ENCODE data around the gene IQCF2. TPM values are rescaled to one million over a fixed set of nuclear protein-coding genes. Genes with fewer than 3 reads are reported as not detected.

Gene IQCF2
- not detected in 2 replicates for total RNA-seq
- long read RNA-seq, result 0 reads

DNA sequence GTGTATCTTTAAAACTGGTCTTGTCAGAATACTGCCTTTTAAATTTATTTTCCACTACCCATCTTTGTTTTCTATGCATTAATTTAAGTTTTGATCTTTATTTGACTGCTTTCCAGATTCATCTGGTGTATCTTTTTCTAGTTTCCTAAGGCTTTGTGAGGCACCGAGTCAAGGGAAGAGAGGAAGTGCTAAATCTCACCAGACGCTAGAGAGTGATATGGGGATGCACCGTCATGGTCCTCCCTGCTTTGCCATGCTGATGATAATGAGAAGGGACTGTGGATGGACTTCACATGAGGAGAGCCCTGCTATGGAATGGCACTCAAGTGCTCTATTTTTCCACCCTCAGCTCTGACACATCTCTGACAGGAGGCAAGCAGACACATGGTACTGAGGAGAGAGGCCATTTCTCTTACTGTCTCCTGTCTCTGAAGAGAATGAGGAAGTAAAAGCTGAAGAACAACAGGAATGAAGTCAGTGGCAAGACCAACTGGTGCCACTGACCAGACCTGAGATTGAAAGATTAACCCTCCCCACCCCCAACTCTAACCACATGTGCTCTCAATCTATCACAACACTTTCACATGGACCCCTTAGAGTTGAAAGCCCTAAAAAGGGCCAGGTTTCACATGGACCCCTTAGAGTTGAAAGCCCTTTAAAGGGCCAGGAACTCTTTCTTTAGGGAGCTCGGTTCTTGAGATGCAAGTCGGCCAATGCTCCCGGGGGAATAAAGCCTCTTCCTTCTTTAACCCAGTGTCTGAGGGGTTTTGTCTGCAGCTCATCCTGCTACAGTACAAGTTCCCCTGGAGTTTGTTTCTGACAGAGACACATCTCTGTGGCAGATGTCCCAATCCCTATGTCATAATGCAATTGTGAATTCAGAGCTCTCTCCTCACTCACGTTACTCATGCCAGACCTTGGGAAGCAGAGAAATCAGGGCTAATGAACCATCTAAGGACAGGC, at the start of gene IQCF2:
IQCF2 (plus strand) TSS at position 913 of the 963 bp plus-strand sequence. CDS start 52 bp downstream, outside the sequence.
- H3K9me3 Mint-ChIP-seq, result peaks cover 8% of the 10 kb centered on the region
- peaks cover 6% of the 10 kb centered on the region for H3K36me3 Mint-ChIP-seq (ENCODE audit: low read depth)
- H3K27ac Mint-ChIP-seq (ENCODE audit: unreplicated experiment), result no peak within 1 kb of the TSS

DNA sequence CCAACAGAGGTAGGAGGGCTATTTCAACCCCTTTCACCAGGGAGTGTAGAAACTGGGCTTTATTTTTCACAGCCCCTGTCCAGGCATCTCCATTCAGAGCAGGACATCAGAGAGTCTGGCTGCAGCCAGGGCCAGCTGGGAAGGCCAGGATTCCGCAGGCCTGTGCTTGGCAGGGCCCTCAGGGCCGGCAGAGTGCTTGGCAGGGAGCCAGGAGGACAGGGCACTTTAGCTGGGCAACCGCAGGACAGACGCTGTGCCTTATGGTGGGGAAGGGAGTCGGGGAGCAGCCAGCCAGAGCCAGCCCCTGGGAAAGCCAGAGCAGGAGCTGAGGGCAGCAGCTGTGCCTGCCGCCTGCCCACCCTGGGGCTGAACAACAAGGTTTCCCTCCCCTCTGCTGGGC, 47.9 kb upstream of the IQCF2 start:
- H3K9me3 Mint-ChIP-seq, result peaks cover 5% of the 10 kb centered on the region
- H3K27me3 Mint-ChIP-seq (ENCODE audit: low read depth), result peaks cover 37% of the 10 kb centered on the region
- H3K4me3 Mint-ChIP-seq, result no peak overlapping the region
- H3K4me1 Mint-ChIP-seq, result no peaks in the 10 kb centered on the region
- H3K27ac Mint-ChIP-seq (ENCODE audit: unreplicated experiment), result no peak overlapping the region
- no peak for DNase-seq (ENCODE audit: low read depth, low spot score)
- no peaks in the 10 kb centered on the region for H3K36me3 Mint-ChIP-seq (ENCODE audit: low read depth)
- TF ChIP-seq, protein P1, sequence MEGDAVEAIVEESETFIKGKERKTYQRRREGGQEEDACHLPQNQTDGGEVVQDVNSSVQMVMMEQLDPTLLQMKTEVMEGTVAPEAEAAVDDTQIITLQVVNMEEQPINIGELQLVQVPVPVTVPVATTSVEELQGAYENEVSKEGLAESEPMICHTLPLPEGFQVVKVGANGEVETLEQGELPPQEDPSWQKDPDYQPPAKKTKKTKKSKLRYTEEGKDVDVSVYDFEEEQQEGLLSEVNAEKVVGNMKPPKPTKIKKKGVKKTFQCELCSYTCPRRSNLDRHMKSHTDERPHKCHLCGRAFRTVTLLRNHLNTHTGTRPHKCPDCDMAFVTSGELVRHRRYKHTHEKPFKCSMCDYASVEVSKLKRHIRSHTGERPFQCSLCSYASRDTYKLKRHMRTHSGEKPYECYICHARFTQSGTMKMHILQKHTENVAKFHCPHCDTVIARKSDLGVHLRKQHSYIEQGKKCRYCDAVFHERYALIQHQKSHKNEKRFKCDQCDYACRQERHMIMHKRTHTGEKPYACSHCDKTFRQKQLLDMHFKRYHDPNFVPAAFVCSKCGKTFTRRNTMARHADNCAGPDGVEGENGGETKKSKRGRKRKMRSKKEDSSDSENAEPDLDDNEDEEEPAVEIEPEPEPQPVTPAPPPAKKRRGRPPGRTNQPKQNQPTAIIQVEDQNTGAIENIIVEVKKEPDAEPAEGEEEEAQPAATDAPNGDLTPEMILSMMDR (conservative IDR thresholded peaks at IDR 0.05), result no peak

More for the DNA sequence above, at the start of gene IQCF2:
- no peak for DNase-seq (ENCODE audit: low read depth, low spot score)
- TF ChIP-seq, protein P1 (conservative IDR thresholded peaks at IDR 0.05), result no peak
- Mint-ChIP-seq H3K4me1 (no peaks in the 10 kb centered on the region), H3K27me3 (ENCODE audit: low read depth) (peaks cover 9% of the 10 kb centered on the region), H3K4me3 (no peak within 1 kb of the TSS)

DNA sequence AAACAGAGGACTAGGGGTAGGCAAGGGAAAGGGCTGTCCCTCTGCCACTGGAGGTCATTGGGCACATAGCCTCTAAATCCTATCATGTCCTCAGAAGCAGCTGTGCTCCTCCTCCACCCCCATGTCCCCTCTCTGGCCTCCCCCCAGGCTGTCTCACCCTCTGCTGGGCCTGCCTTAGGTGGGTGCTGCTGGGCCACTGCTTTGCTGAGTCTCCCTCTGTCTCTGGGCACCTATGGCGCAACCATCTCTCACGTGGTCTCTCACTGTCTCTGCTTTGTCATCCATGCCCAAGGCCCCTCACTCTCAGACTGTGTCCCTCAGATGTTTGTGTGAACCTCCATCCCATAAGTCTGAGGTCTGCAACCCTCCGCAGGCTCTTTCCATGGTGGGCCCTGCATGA, 47.4 kb upstream of the IQCF2 start:
- H3K36me3 Mint-ChIP-seq (ENCODE audit: low read depth), result no peaks in the 10 kb centered on the region
- TF ChIP-seq, protein P1 (conservative IDR thresholded peaks at IDR 0.05), result no peak
- no peak overlapping the region for H3K27ac Mint-ChIP-seq (ENCODE audit: unreplicated experiment)
- no peak for DNase-seq (ENCODE audit: low read depth, low spot score)
- peaks cover 5% of the 10 kb centered on the region for H3K9me3 Mint-ChIP-seq
- H3K4me3 Mint-ChIP-seq, result no peak overlapping the region
- peaks cover 39% of the 10 kb centered on the region for H3K27me3 Mint-ChIP-seq (ENCODE audit: low read depth)
- no peaks in the 10 kb centered on the region for H3K4me1 Mint-ChIP-seq

DNA sequence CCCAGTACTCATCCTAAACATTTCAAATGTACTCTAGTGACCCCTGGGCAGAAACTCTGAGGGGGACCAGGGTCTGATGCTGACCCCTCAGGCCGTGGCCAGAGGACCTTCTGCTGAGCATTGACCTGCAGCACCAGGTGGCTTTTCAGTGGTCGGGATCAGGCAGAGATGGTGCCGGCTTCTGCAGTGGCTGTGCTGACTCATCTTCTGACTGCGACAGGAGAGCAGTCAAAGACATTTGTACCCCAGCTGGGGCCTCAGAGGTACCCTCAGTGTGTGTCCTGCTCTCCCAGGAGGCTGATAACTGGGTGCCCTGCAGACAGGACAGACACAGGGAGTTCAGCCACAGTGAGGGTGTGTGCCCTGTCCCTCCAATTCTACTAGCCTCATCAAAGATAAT, 45.8 kb upstream of the IQCF2 start:
- no peaks in the 10 kb centered on the region for H3K4me1 Mint-ChIP-seq
- no peak overlapping the region for H3K4me3 Mint-ChIP-seq
- DNase-seq (ENCODE audit: low read depth, low spot score), result no peak
- H3K36me3 Mint-ChIP-seq (ENCODE audit: low read depth), result no peaks in the 10 kb centered on the region
- no peak overlapping the region for H3K27ac Mint-ChIP-seq (ENCODE audit: unreplicated experiment)
- TF ChIP-seq, protein P1 (conservative IDR thresholded peaks at IDR 0.05), result no peak
- H3K27me3 Mint-ChIP-seq (ENCODE audit: low read depth), result peaks cover 46% of the 10 kb centered on the region
- peaks cover 3% of the 10 kb centered on the region for H3K9me3 Mint-ChIP-seq

DNA sequence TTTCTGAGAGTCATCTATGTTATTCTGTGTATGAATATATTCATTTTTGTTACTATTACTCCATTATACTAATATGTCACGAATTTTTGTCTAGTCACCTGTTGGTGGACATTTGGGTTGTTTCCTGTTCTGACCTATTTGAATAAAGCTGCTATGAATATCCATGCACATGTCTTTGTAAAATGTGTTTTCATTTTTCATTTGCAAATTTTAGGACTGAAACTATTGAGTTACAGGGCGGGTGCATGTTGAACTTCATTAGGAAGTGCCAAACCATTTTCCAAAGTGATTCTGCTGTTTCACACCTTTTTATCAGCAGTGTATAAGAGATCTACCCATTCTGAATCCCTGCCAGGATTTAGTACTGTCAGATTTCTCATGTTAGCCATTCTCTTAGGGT, 44.7 kb upstream of the IQCF2 start:
- no peaks in the 10 kb centered on the region for H3K4me1 Mint-ChIP-seq
- TF ChIP-seq, protein P1 (conservative IDR thresholded peaks at IDR 0.05), result no peak
- DNase-seq (ENCODE audit: low read depth, low spot score), result no peak
- peaks cover 5% of the 10 kb centered on the region for H3K9me3 Mint-ChIP-seq
- no peak overlapping the region for H3K27ac Mint-ChIP-seq (ENCODE audit: unreplicated experiment)
- H3K36me3 Mint-ChIP-seq (ENCODE audit: low read depth), result peaks cover 1% of the 10 kb centered on the region
- H3K4me3 Mint-ChIP-seq, result no peak overlapping the region
- peaks cover 44% of the 10 kb centered on the region for H3K27me3 Mint-ChIP-seq (ENCODE audit: low read depth)
